Naive thymus-derived CD8-positive, alpha-beta T cell (primary cell): Measurements from ENCODE around the gene CACNG8. TPM values are rescaled to one million over a fixed set of nuclear protein-coding genes. Genes with fewer than 3 reads are reported as not detected.
A peak's percentile ranks its signal among the peaks of the same experiment; 100 is the strongest.
"Not testable (repeated sequence)": the region's sequence is repeated elsewhere in the genome, so short reads cannot be mapped to it uniquely, and the experiment has no call there.

Experiments used
- ATAC-seq, 2 donors: fragments of 150-1000 bp; cut with Tn5 transposase in 1 of 2; sonication (Bioruptor Pico), chemical (Tn5 transposase) in 1 of 2; 1 replicate in 1 of 2; 2 replicates in 1 of 2; pipeline ENCODE4 v1.10.0; 2021; ENCODE audit warnings: mild to moderate bottlenecking in 2 of 2, moderate library complexity in 2 of 2
- POLR2A ChIA-PET: fragments of 350-600 bp; sonication (Branson Sonifier 250); formaldehyde crosslinking; loops from one replicate; lab custom pipeline; 2021; ENCODE audit warnings: antibody characterized with exemption; lab: Charles Lee
- DNase-seq, 10 donors: peaks; one replicate each; pipeline versions ENCODE4 v3.0.0 to v3.0.0-alpha.2; 2020 to 2022
- H3K27ac Mint-ChIP-seq, 10 donors: one replicate each; pipeline ENCODE4 v1.8.0; 2020 to 2022; ENCODE audit warnings: mild to moderate bottlenecking in 10 of 10, mixed read lengths in 10 of 10, moderate library complexity in 4 of 10, inconsistent platforms in 1 of 10
- H3K27me3 Mint-ChIP-seq, 5 donors: one replicate each; pipeline ENCODE4 v1.8.0; 2021 to 2022; ENCODE audit warnings: mixed read lengths in 5 of 5
- H3K36me3 Mint-ChIP-seq, 3 donors: one replicate each; pipeline ENCODE4 v1.8.0; 2020 to 2022; ENCODE audit warnings: mixed read lengths in 3 of 3, mild to moderate bottlenecking in 2 of 3, inconsistent platforms in 1 of 3
- H3K4me1 Mint-ChIP-seq, 4 donors: one replicate each; pipeline ENCODE4 v1.8.0; 2021 to 2022; ENCODE audit warnings: mixed read lengths in 4 of 4
- H3K4me3 Mint-ChIP-seq, 10 donors: one replicate each; pipeline ENCODE4 v1.8.0; 2020 to 2022; ENCODE audit warnings: mild to moderate bottlenecking in 10 of 10, mixed read lengths in 10 of 10, moderate library complexity in 6 of 10, inconsistent platforms in 1 of 10
- H3K9me3 Mint-ChIP-seq, 9 donors: one replicate each; pipeline ENCODE4 v1.8.0; 2020 to 2022; ENCODE audit warnings: mixed read lengths in 9 of 9, mild to moderate bottlenecking in 3 of 9, inconsistent platforms in 1 of 9, moderate library complexity in 1 of 9
- polyA plus RNA-seq, 3 donors: library from polyadenylated mRNA; unstranded; fragments of 300-500 nt; fragmentation: Illumina TruSeq; gene quantifications; one replicate each; pipeline ENCODE4 v1.2.3, GENCODE V29; 2021
- total RNA-seq, 8 experiments: library from RNA in 2 of 8; stranded (reverse) in 2 of 8; gene quantifications; one replicate each; pipeline ENCODE4 v1.2.3 and lab custom pipeline; 2021 to 2026

Gene CACNG8
- total and polyA plus RNA-seq, 5 experiments from 2014 or later: not detected

- H3K4me1 Mint-ChIP-seq, H3K9me3 Mint-ChIP-seq, ATAC-seq, H3K4me3 Mint-ChIP-seq, H3K27ac Mint-ChIP-seq, H3K36me3 Mint-ChIP-seq, POLR2A ChIA-PET, DNase-seq: not testable (repeated sequence)
- peaks cover 25 to 54% (median 39%) of the 10 kb centered on the region in 5 donors for H3K27me3 Mint-ChIP-seq
These were observed 14.1 kb upstream of the CACNG8 start for GRCh38 chr19:53948611-53949010.

GRCh38 chr19:53951436-53951835 is 11.3 kb upstream of the CACNG8 start:
- Mint-ChIP-seq H3K27me3 (peaks cover 23 to 57% (median 36%) of the 10 kb centered on the region in 5 donors), H3K27ac (no peak overlapping the region), H3K4me3 (no peak overlapping the region), H3K36me3 (peaks cover 0 to 6% (median 0%) of the 10 kb centered on the region in 3 donors), H3K9me3 (peaks cover 0 to 6% (median 2%) of the 10 kb centered on the region in 9 donors), H3K4me1 (no peaks in the 10 kb centered on the region)
- POLR2A ChIA-PET: no interaction called here
- ATAC-seq (no peak), DNase-seq (no peak)

- Mint-ChIP-seq H3K27ac (no peak overlapping the region), H3K36me3 (peaks cover 0 to 6% (median 0%) of the 10 kb centered on the region in 3 donors), H3K4me3 (no peak overlapping the region), H3K27me3 (peaks cover 24 to 61% (median 38%) of the 10 kb centered on the region in 5 donors), H3K4me1 (no peaks in the 10 kb centered on the region), H3K9me3 (peaks cover 0 to 6% (median 2%) of the 10 kb centered on the region in 9 donors)
- no peak for DNase-seq
- POLR2A ChIA-PET: interaction anchor here (0.7 kb wide), 1 partner anchor 102 kb away, joined by 3 read pairs; no protein-coding TSS in a partner anchor
- no peak for ATAC-seq
These were observed 10.8 kb upstream of the CACNG8 start for GRCh38 chr19:53951947-53952346.

- ATAC-seq (no peak), DNase-seq (no peak)
- POLR2A ChIA-PET: no interaction called here
- H3K4me3 Mint-ChIP-seq: no peak overlapping the region
- peaks cover 0 to 6% (median 0%) of the 10 kb centered on the region in 3 donors for H3K36me3 Mint-ChIP-seq
- peaks cover 24 to 64% (median 41%) of the 10 kb centered on the region in 5 donors for H3K27me3 Mint-ChIP-seq
- peaks cover 0 to 2% (median 1%) of the 10 kb centered on the region in 4 donors for H3K4me1 Mint-ChIP-seq
- H3K9me3 Mint-ChIP-seq: peaks cover 0 to 8% (median 2%) of the 10 kb centered on the region in 9 donors
- H3K27ac Mint-ChIP-seq: no peak overlapping the region
These were observed 9.4 kb upstream of the CACNG8 start for GRCh38 chr19:53953383-53953782.

- DNase-seq: no peak
- Mint-ChIP-seq H3K27ac (no peak overlapping the region), H3K36me3 (peaks cover 0 to 10% (median 4%) of the 10 kb centered on the region in 3 donors), H3K27me3 (peaks cover 39 to 74% (median 54%) of the 10 kb centered on the region in 5 donors), H3K4me1 (peaks cover 4 to 29% (median 11%) of the 10 kb centered on the region in 4 donors), H3K4me3 (no peak overlapping the region), H3K9me3 (peaks cover 0 to 14% (median 2%) of the 10 kb centered on the region in 9 donors)
- no peak for ATAC-seq
- POLR2A ChIA-PET: no interaction called here
These were observed 5.1 kb upstream of the CACNG8 start for GRCh38 chr19:53957448-53958167.

GRCh38 chr19:53958168-53958571 is 4.6 kb upstream of the CACNG8 start:
- Mint-ChIP-seq H3K4me3 (no peak overlapping the region), H3K27ac (no peak overlapping the region), H3K36me3 (peaks cover 0 to 10% (median 4%) of the 10 kb centered on the region in 3 donors), H3K27me3 (peaks cover 39 to 74% (median 54%) of the 10 kb centered on the region in 5 donors), H3K9me3 (peaks cover 0 to 14% (median 2%) of the 10 kb centered on the region in 9 donors), H3K4me1 (peaks cover 4 to 29% (median 11%) of the 10 kb centered on the region in 4 donors)
- no peak for ATAC-seq
- no peak for DNase-seq
- POLR2A ChIA-PET: no interaction called here

- Mint-ChIP-seq H3K27me3 (peaks cover 41 to 83% (median 57%) of the 10 kb centered on the region in 5 donors), H3K27ac (peak overlapping the region in 1 of 10 donors; percentile 35), H3K4me1 (peaks cover 4 to 37% (median 13%) of the 10 kb centered on the region in 4 donors), H3K9me3 (peaks cover 0 to 11% (median 0%) of the 10 kb centered on the region in 9 donors), H3K4me3 (peak overlapping the region in 1 of 10 donors; percentile 20), H3K36me3 (peaks cover 0 to 10% (median 5%) of the 10 kb centered on the region in 3 donors)
- DNase-seq (no peak), ATAC-seq (no peak)
- POLR2A ChIA-PET: interaction anchor here (0.7 kb wide), 1 partner anchor 571 kb away, joined by 3 read pairs; no protein-coding TSS in a partner anchor
These were observed 3.6 kb upstream of the CACNG8 start for GRCh38 chr19:53958823-53959757.

- no peak for ATAC-seq
- H3K27me3 Mint-ChIP-seq: peaks cover 46 to 86% (median 63%) of the 10 kb centered on the region in 5 donors
These were observed 2.5 kb upstream of the CACNG8 start for GRCh38 chr19:53960187-53960586.

GRCh38 chr19:53960886-53961285 is 1.9 kb upstream of the CACNG8 start:
- POLR2A ChIA-PET: no interaction called here
- H3K4me3 Mint-ChIP-seq: no peak overlapping the region
- peaks cover 0 to 9% (median 4%) of the 10 kb centered on the region in 3 donors for H3K36me3 Mint-ChIP-seq
- peaks cover 48 to 86% (median 66%) of the 10 kb centered on the region in 5 donors for H3K27me3 Mint-ChIP-seq
- peak overlapping the region in 1 of 10 donors; percentile 2 for H3K27ac Mint-ChIP-seq
- H3K4me1 Mint-ChIP-seq: peaks cover 6 to 50% (median 18%) of the 10 kb centered on the region in 4 donors
- ATAC-seq: no peak
- peaks cover 0 to 14% (median 0%) of the 10 kb centered on the region in 9 donors for H3K9me3 Mint-ChIP-seq
- no peak for DNase-seq

More at GRCh38 chr19:53960187-53960586, 2.5 kb upstream of the CACNG8 start:
- DNase-seq: no peak
- POLR2A ChIA-PET: no interaction called here
- H3K4me3 Mint-ChIP-seq: peak overlapping the region in 1 of 10 donors; percentile 16
- peaks cover 0 to 9% (median 5%) of the 10 kb centered on the region in 3 donors for H3K36me3 Mint-ChIP-seq
- peaks cover 4 to 48% (median 16%) of the 10 kb centered on the region in 4 donors for H3K4me1 Mint-ChIP-seq
- peak overlapping the region in 1 of 10 donors; percentile 49 for H3K27ac Mint-ChIP-seq
- peaks cover 0 to 11% (median 0%) of the 10 kb centered on the region in 9 donors for H3K9me3 Mint-ChIP-seq

GRCh38 chr19:53961523-53962356 is 997 bp upstream of the CACNG8 start:
- Mint-ChIP-seq H3K4me3 (peak overlapping the region in 1 of 10 donors; percentile 56), H3K4me1 (peaks cover 6 to 50% (median 18%) of the 10 kb centered on the region in 4 donors), H3K9me3 (peaks cover 0 to 14% (median 0%) of the 10 kb centered on the region in 9 donors), H3K27ac (no peak overlapping the region), H3K27me3 (peaks cover 50 to 92% (median 71%) of the 10 kb centered on the region in 5 donors), H3K36me3 (peaks cover 0 to 9% (median 4%) of the 10 kb centered on the region in 3 donors)
- POLR2A ChIA-PET: no interaction called here
- no peak for DNase-seq
- no peak for ATAC-seq

- POLR2A ChIA-PET: no interaction called here
- no peak for ATAC-seq
- peaks cover 44 to 79% (median 61%) of the 10 kb centered on the region in 5 donors for H3K27me3 Mint-ChIP-seq
- no peak overlapping the region for H3K4me3 Mint-ChIP-seq
- H3K9me3 Mint-ChIP-seq: peaks cover 0 to 7% (median 0%) of the 10 kb centered on the region in 9 donors
- H3K27ac Mint-ChIP-seq: no peak overlapping the region
- H3K4me1 Mint-ChIP-seq: peaks cover 4 to 38% (median 13%) of the 10 kb centered on the region in 4 donors
- peaks cover 0 to 4% (median 0%) of the 10 kb centered on the region in 3 donors for H3K36me3 Mint-ChIP-seq
- DNase-seq: no peak
These were observed 2.4 kb downstream of the CACNG8 start for GRCh38 chr19:53965091-53965490.
